ENCODE data around the gene GALNT7.
"Not testable (repeated sequence)": the region's sequence is repeated elsewhere in the genome, so short reads cannot be mapped to it uniquely, and the experiment has no call there.

The GALNT7 gene

GRCh38 chr4:173167758-173168395 lies 734 bp upstream of the GALNT7 start:
- DNase-seq = peak; percentile 35

- DNase-seq = no peak
Measured at GRCh38 chr4:173169178-173169427, 492 bp downstream of the GALNT7 start.

GRCh38 chr4:173169428-173170181 lies 994 bp downstream of the GALNT7 start:
- DNase-seq = peak; percentile 62

GRCh38 chr4:173170182-173170778 lies 1.7 kb downstream of the GALNT7 start:
- DNase-seq = no peak

- DNase-seq = no peak
Measured at GRCh38 chr4:173171098-173171497, 2.5 kb downstream of the GALNT7 start.

GRCh38 chr4:173171987-173172386 lies 3.4 kb downstream of the GALNT7 start:
- no peak for DNase-seq

GRCh38 chr4:173174184-173174583 lies 5.6 kb downstream of the GALNT7 start:
- DNase-seq = no peak

GRCh38 chr4:173174594-173175012 lies 6.0 kb downstream of the GALNT7 start:
- DNase-seq = no peak

GRCh38 chr4:173176010-173176409 lies 7.4 kb downstream of the GALNT7 start:
- DNase-seq = no peak

GRCh38 chr4:173177232-173177631 lies 8.6 kb downstream of the GALNT7 start:
- no peak for DNase-seq

GRCh38 chr4:173178144-173178543 lies 9.5 kb downstream of the GALNT7 start:
- DNase-seq = no peak

- no peak for DNase-seq
Measured at GRCh38 chr4:173181848-173182247, 13.2 kb downstream of the GALNT7 start.

GRCh38 chr4:173182403-173182802 lies 13.8 kb downstream of the GALNT7 start:
- no peak for DNase-seq

GRCh38 chr4:173183659-173184247 lies 15.1 kb downstream of the GALNT7 start:
- DNase-seq = not testable (repeated sequence)

GRCh38 chr4:173185847-173186510 lies 17.4 kb downstream of the GALNT7 start:
- DNase-seq = no peak

- no peak for DNase-seq
Measured at GRCh38 chr4:173187732-173188131, 19.1 kb downstream of the GALNT7 start.

- DNase-seq = no peak
Measured at GRCh38 chr4:173188648-173189047, 20.0 kb downstream of the GALNT7 start.

- DNase-seq = no peak
Measured at GRCh38 chr4:173189117-173189693, 20.6 kb downstream of the GALNT7 start.

- DNase-seq = no peak
Measured at GRCh38 chr4:173191623-173192041, 23.0 kb downstream of the GALNT7 start.

- DNase-seq = no peak
Measured at GRCh38 chr4:173192375-173193162, 24.0 kb downstream of the GALNT7 start.

GRCh38 chr4:173194157-173194556 lies 25.5 kb downstream of the GALNT7 start:
- no peak for DNase-seq

GRCh38 chr4:173195109-173195508 lies 26.5 kb downstream of the GALNT7 start:
- no peak for DNase-seq

Measured in activated CD4-positive, alpha-beta T cell treated with anti-CD3 and anti-CD28 coated beads, Interleukin-2, amount 50 U/mL, for 16 hours (primary cell).